Measurements from ENCODE around the gene TPRN.

DNA sequence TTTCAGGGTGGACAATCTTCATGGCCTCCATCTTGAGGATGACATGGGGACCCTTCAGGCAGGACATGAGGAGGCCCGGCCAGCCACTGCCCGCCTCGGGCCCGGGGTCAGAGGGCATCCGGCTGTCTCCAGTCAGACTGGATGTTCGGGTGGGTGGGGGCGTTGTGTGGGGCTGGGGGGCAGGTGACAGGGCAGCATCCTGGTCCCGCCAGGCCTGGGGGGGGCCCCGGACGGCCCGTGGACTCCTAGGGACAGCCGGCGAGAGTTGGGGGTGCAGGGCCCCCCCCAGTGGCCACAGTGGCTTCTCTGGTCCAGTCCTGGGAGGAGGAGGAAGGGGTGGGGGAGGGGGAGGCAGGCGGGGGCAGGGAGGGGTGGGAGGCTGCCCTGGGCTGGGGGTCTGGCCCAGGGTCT, 20.6 kb upstream of the TPRN start:
- TF ChIP-seq, protein P1, sequence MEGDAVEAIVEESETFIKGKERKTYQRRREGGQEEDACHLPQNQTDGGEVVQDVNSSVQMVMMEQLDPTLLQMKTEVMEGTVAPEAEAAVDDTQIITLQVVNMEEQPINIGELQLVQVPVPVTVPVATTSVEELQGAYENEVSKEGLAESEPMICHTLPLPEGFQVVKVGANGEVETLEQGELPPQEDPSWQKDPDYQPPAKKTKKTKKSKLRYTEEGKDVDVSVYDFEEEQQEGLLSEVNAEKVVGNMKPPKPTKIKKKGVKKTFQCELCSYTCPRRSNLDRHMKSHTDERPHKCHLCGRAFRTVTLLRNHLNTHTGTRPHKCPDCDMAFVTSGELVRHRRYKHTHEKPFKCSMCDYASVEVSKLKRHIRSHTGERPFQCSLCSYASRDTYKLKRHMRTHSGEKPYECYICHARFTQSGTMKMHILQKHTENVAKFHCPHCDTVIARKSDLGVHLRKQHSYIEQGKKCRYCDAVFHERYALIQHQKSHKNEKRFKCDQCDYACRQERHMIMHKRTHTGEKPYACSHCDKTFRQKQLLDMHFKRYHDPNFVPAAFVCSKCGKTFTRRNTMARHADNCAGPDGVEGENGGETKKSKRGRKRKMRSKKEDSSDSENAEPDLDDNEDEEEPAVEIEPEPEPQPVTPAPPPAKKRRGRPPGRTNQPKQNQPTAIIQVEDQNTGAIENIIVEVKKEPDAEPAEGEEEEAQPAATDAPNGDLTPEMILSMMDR (IDR thresholded peaks at IDR 0.05 in 8 of 11, conservative IDR thresholded peaks at IDR 0.05 in 3 of 11): no peak
- TF ChIP-seq POLR2A (IDR thresholded peaks at IDR 0.05): no peak
